Ishikawa (cell line): ENCODE data around the gene FTO.

ENCODE experiments used
- CEBPB ChIP-seq: IDR thresholded peaks from 2 replicates; pipeline ENCODE4 v1.6.1; 2012
- CREB1 ChIP-seq: IDR thresholded peaks from 2 replicates; pipeline ENCODE4 v1.6.1; 2012; ENCODE audit warnings: low read depth
- EGR1 ChIP-seq: IDR thresholded peaks from 2 replicates; pipeline ENCODE4 v1.6.1; 2012
- EP300 ChIP-seq: IDR thresholded peaks from 2 replicates; pipeline ENCODE4 v1.6.1; 2012; ENCODE audit warnings: borderline replicate concordance
- FOXM1 ChIP-seq: IDR thresholded peaks from 2 replicates; pipeline ENCODE4 v1.6.1; 2012; ENCODE audit warnings: low read depth, borderline replicate concordance
- MAX ChIP-seq: IDR thresholded peaks from 2 replicates; pipeline ENCODE4 v1.6.1; 2012
- NFIC ChIP-seq: IDR thresholded peaks from 2 replicates; pipeline ENCODE4 v1.6.1; 2012
- RAD21 ChIP-seq: IDR thresholded peaks from 2 replicates; pipeline ENCODE4 v1.6.1; 2012; ENCODE audit warnings: low read depth
- TAF1 ChIP-seq: IDR thresholded peaks from 2 replicates; pipeline ENCODE4 v1.6.1; 2012; ENCODE audit warnings: low read depth, mild to moderate bottlenecking
- TCF12 ChIP-seq: IDR thresholded peaks from 2 replicates; pipeline ENCODE4 v1.6.1; 2012; ENCODE audit warnings: low read depth
- TEAD4 ChIP-seq: IDR thresholded peaks from 2 replicates; pipeline ENCODE4 v1.6.1; 2012
- YY1 ChIP-seq: IDR thresholded peaks from 2 replicates; pipeline ENCODE4 v1.6.1; 2012; ENCODE audit warnings: low read depth
- ZBTB7A ChIP-seq: IDR thresholded peaks from 2 replicates; pipeline ENCODE4 v1.6.1; 2012; ENCODE audit warnings: low read depth
- TF ChIP-seq, protein P1 (sequence below): IDR thresholded peaks from 2 replicates; pipeline ENCODE4 v1.6.1; 2012; ENCODE audit warnings: low read depth, mild to moderate bottlenecking
- TF ChIP-seq, protein P2 (sequence below): IDR thresholded peaks from 2 replicates; pipeline ENCODE4 v1.6.1; 2012

Gene FTO

GRCh38 chr16:54097774-54098173, 393.8 kb downstream of the FTO start:
- TF ChIP-seq TCF12 = no peak
- no peak for TF ChIP-seq CREB1
- TF ChIP-seq NFIC = no peak
- TF ChIP-seq, protein P1, sequence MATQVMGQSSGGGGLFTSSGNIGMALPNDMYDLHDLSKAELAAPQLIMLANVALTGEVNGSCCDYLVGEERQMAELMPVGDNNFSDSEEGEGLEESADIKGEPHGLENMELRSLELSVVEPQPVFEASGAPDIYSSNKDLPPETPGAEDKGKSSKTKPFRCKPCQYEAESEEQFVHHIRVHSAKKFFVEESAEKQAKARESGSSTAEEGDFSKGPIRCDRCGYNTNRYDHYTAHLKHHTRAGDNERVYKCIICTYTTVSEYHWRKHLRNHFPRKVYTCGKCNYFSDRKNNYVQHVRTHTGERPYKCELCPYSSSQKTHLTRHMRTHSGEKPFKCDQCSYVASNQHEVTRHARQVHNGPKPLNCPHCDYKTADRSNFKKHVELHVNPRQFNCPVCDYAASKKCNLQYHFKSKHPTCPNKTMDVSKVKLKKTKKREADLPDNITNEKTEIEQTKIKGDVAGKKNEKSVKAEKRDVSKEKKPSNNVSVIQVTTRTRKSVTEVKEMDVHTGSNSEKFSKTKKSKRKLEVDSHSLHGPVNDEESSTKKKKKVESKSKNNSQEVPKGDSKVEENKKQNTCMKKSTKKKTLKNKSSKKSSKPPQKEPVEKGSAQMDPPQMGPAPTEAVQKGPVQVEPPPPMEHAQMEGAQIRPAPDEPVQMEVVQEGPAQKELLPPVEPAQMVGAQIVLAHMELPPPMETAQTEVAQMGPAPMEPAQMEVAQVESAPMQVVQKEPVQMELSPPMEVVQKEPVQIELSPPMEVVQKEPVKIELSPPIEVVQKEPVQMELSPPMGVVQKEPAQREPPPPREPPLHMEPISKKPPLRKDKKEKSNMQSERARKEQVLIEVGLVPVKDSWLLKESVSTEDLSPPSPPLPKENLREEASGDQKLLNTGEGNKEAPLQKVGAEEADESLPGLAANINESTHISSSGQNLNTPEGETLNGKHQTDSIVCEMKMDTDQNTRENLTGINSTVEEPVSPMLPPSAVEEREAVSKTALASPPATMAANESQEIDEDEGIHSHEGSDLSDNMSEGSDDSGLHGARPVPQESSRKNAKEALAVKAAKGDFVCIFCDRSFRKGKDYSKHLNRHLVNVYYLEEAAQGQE = no peak
- no peak for TF ChIP-seq TEAD4
- TF ChIP-seq, protein P2, sequence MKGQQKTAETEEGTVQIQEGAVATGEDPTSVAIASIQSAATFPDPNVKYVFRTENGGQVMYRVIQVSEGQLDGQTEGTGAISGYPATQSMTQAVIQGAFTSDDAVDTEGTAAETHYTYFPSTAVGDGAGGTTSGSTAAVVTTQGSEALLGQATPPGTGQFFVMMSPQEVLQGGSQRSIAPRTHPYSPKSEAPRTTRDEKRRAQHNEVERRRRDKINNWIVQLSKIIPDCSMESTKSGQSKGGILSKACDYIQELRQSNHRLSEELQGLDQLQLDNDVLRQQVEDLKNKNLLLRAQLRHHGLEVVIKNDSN = no peak
- TF ChIP-seq YY1 = no peak
- no peak for TF ChIP-seq RAD21
- TF ChIP-seq FOXM1 = no peak
- no peak for TF ChIP-seq TAF1

GRCh38 chr16:54098247-54098646, 394.3 kb downstream of the FTO start:
- TF ChIP-seq CEBPB (no peak), FOXM1 (no peak), NFIC (no peak), EGR1 (no peak)
- TF ChIP-seq, protein P1 = no peak

DNA sequence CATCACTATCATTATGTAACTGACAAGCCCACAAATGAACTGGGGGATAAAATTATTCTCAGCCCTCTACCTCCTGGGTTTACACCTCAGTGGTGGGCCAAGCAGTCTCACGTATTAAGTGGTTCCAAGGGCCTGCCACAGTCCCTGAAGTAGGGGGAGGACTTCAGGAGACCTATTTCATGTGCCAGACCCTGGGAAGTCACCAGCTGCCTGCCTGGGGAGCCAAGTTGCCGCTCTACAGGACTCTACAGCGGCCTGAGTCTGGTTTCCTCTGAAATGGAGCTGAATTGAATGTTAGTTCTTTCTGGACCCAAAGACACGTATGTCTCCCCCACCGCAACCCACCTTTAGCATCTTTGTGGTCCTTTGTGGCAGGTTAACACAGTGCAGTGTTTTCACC, 395.7 kb downstream of the FTO start:
- no peak for TF ChIP-seq RAD21
- TF ChIP-seq TCF12 = no peak
- no peak for TF ChIP-seq EP300
- TF ChIP-seq YY1 = no peak

DNA sequence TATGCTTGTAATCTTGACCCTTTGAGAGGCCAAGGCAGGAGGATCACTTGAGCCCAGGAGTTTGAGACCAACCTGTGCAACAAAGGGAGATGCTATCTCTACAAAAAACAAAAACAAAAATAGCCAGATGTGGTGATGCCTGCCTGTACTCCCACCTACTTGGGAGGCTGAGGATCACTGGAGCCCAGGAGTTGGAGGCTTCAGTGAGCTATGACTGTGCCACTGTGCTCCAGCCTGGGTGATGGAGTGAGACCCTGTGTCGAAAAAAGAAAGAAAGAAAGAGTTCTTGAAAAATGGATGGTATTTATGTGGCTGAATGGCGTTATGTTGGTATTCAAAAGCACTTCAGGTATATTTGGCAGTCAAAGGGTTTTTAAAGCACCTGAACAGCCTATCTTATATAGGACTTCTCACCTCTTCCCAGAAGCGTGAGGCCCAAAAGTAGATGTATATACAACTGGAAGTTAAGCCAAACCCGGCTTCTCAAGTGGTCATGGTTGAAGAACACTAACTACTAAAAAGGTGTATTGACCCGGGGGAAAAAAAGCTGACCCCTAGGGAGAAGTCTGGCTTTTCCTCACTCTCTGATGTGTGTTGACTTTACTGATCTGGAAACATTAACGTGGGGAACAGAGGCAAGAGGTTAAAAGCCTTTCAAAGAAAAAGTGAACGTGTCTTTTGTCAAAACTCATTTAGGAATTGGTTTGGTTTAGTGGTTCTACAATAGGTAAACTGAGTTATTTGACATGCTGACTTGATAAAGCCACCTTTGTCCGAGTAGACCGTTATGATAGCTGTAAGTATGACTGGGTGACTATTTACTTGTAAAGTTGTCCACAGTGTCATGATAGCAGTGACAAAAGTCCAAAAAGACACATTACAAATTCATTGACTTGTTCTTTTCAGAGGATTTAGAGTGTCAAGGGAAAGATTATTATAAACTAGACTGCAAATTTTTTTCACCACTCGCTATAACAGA, 399.2 kb downstream of the FTO start:
- TF ChIP-seq FOXM1 (no peak), RAD21 (no peak), CEBPB (no peak), EP300 (no peak), TAF1 (no peak), YY1 (no peak), MAX (no peak), CREB1 (no peak), EGR1 (no peak), NFIC (no peak), TEAD4 (no peak), TCF12 (no peak), ZBTB7A (no peak)
- TF ChIP-seq, protein P1 = no peak
- TF ChIP-seq, protein P2 = no peak

- no peak for TF ChIP-seq EGR1
- TF ChIP-seq CREB1 = no peak
- no peak for TF ChIP-seq NFIC
- TF ChIP-seq FOXM1 = no peak
- TF ChIP-seq, protein P1 = no peak
Measured at GRCh38 chr16:54106057-54106456, 402.1 kb downstream of the FTO start.
